HL-60/S4 treated with retinoic acid at 250 ng/mL for 4 days and 3 days (cell line): ENCODE results near the gene SERPINA5.

Experiments used
- in situ Hi-C: fragments of 300-500 bp; cut with MboI; formaldehyde crosslinking; loops from 2 replicates; pipeline ENCODE4 v1.7.0; 2022; ENCODE audit warnings: low sequenced_read_pairs

SERPINA5 gene

GRCh38 chr14:94548999-94549985 lies 31.9 kb upstream of the SERPINA5 start:
- in situ Hi-C loops = no loop called here

DNA sequence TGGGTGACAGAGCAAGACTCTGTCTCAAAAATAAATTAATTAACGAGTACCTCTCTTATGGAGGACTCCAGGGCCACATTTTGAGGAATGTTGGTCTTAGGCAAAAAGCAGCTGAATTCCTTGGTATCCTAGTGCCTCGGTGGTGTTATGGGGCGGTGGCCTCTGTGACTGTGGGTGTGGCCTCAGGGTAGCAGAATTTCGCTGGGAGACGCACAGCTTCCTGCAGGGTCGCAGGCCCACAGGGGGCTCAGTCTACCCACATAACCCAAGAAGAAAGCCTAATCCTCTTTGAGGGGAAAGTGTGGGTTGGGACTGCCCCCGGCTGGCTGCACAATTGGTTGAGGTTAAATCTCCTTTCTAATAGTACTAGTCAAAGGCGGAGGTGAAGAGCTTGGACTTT lies 31.2 kb upstream of the SERPINA5 start:
- in situ Hi-C loops = no loop called here

GRCh38 chr14:94555991-94556390 lies 25.2 kb upstream of the SERPINA5 start:
- in situ Hi-C loops = no loop called here

DNA sequence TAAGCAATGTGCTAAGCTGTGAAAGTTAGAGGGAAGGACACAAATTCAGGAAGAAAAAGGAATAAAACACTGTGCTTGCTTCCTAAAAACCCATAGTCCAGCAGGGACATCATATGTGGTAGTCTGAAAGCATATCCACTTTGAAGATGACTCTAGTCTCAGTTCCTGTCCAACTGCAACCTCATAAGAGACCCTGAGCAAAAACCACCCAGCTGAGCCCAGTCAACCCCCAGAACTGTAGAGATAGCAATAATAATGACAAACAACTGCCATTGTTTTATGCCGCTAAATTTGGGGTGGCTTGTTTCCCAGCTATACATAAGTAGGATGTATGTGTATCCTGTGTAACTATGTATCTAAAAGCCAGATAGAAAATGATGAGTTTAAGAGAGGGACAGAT lies 23.9 kb upstream of the SERPINA5 start:
- in situ Hi-C loops = no loop called here

GRCh38 chr14:94558842-94559241 lies 22.4 kb upstream of the SERPINA5 start:
- in situ Hi-C loops = no loop called here

DNA sequence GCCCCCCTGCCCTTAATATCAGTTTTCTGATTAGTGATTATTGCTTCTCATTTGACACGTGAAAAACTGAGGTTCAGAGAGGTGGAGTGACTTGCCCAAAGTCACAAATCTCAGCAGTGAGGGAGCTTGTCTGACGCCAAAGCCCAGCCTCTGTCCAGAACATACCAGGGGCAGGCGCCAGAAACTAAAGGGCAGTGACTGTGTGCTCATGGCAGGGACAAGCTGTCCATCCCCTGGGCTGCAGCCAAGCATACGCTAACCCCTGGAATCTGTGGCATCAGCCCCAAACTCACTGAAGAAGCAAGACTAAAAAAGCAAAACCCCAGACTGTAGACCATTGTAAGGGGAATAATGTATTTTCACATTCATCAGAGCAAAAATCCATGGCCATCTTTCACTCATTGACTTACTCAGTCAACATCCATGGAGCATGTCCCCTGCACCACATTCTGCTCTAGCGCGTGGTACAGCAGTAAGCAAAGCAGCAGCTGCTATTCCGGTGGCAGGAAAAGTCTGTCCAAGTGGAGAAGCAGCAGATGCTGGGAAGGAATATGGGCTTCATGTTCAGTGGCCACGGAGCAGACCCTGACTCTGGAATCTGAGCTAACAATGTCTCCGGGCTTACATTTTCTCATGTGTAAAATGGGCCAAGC lies 21.5 kb upstream of the SERPINA5 start:
- in situ Hi-C loops = no loop called here

DNA sequence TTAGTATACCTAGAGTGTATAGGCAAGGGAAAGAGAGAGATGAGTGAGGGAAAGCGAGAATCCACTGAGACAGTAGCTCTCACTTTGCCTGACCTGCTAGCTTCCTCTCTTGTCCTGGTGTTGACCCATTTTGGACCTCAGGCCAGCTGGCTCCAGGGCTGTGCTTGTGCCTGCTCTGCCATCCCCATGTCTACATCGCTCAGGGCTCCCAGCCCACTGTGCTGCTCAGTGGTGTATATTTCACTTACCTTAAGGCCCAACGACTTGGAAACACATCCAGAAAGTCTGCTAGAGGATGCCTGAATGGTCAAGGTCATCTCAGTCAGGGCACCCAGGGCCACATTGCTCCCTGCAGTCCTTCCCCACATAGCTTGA lies 20.9 kb upstream of the SERPINA5 start:
- in situ Hi-C loops = no loop called here

DNA sequence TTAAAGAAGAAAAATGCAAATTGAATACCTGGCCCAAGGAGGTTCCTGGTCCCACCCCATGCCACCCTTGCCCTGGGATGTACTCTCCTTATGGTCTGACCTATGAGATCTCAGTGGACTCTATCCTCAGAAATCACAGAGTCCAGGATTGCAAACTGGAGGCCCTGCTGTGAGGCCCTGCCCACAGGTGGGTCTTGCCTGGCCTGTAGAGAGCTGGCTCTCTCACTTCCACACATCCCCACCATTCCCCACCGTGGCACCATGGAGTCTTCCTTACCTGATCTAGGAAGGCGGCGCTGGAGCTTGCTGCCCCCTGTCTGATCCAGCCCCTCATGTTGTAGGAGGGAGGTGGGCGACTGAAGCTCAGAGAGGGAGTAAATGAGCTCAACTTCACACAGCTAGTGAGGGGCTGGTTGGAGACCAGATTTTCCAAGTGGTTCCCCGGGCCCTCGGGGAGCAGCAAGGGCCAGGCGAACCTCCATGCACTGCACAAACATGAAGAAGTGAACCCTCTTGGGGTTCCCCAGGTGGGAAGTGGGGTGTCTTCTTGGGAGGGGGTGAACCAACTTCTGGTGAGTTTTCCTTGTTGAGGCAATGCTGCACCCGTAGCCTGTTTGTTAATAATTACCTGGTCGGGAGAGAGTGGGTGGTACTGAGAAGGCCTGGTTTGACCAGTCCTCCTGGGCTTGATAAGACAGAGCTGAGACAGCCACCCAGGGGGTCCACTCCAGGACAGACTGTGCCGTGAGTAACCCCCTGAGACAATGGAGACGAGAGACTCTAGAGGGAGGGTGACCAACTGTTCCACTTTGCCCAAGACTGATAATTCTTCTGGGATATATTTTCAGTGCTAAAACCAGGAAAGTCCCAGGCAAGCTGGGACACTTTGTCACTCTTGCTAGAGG lies 20.2 kb upstream of the SERPINA5 start, which contains the start of gene SERPINA4:
Gene SERPINA4 (plus strand): TSS at position 692 of the 905 bp plus-strand sequence. CDS start 2,041 bp downstream, outside the sequence.
- in situ Hi-C loops = no loop called here

GRCh38 chr14:94561656-94562010 lies 19.6 kb upstream of the SERPINA5 start:
- in situ Hi-C loops = no loop called here

DNA sequence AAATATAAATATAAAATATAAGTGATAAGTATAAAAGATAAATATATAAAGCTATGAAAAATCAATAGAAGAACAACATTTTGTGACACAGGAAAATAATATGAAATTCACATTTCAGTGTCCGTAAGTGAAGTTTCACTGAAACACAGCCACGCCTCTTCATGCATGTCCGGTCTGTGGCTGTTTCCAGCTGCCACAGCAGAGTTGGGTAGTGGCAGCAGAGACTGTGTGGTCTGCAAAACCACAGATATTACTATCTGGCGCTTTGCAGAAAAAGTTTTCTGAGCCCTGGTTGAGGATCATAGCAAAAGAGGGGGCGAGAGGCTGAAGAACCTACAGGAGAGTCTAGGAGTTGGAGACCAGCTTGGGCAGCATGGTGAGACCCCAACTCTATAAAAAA lies 19.2 kb upstream of the SERPINA5 start:
- in situ Hi-C loops = no loop called here

- in situ Hi-C loops = no loop called here
Measured at GRCh38 chr14:94562941-94563883, 18.0 kb upstream of the SERPINA5 start.

DNA sequence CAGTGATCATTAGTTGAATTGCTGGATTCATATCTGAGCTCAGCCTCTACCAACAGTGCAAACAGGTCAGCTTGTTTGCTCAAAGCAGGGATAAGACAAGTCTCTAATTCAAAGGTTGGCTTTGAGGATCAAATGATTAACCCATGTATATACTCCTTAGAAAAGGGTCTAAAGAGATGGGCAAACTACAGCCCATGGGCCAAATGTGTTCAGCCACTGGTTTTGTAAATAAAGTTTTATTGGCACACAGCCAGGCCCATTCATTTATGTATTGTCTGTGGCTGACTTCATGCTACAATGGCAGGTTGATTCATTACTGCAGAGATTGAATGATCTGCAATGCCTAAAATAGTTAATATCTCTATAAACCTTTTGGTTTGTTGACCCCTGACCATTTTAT lies 16.8 kb upstream of the SERPINA5 start:
- in situ Hi-C loops = no loop called here

GRCh38 chr14:94568186-94568585 lies 13.0 kb upstream of the SERPINA5 start:
- in situ Hi-C loops = no loop called here

GRCh38 chr14:94569381-94570001 lies 11.7 kb upstream of the SERPINA5 start:
- in situ Hi-C loops = no loop called here

DNA sequence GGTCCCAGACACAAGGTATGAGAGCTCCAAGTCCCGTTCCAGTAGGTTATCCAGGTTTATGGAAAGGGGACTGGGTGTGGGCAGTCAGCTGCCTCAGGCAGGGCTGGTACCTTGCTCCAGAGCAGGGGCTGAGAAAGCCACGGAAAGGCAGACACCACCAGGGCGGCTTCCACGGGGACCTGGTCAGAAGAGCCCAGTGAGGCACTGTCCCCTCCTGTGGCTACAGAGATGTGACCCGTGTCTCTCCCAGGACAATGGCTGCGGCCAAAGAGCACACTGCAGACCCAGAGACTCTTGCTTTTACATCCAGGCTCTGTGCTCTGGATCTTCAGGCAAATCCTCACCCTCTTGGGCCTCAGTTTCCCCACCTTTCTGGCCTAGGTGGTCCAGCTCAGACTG lies 11.2 kb upstream of the SERPINA5 start:
- in situ Hi-C loops = no loop called here

DNA sequence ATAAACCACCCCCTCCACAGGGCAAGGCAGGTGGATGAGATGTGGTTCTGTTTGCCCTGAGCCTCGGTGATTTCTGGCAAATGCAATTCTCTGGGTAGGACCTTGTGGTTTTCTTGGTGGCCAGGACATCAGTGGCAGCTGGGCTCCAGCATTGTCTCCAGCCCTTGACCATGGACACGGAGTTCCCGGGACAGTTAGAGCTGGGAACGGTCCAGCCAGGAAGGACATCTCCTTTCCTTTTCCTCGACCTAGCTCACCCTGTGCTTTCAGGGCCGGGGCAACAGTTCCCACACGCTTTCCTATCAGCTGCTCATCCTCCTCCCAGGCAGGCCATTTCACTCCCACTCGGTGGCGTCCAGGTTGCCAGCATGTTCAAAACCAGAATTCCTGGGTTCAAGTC lies 10.8 kb upstream of the SERPINA5 start:
- in situ Hi-C loops = no loop called here

- in situ Hi-C loops = no loop called here
Measured at GRCh38 chr14:94571395-94571794, 9.8 kb upstream of the SERPINA5 start.

DNA sequence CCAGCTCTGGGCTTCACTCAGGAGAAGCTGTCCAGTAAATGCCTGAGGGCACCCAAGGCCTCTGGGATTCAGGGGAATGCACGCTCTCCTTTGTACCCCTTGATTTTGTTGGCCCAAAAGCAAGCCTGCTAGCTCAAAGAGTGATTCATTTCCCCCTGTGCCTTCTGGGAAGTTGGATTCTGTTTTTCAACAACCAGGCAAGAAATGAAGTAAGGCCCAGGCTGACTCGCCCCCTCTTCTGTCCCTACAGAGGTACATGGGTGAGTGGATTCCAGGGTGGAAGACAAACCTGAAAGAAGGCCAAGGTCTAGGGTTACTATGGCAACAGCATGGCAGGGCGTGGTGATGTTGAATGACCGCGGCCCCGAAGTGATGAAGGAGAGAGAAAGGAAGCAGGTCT lies 9.3 kb upstream of the SERPINA5 start:
- in situ Hi-C loops = no loop called here

- in situ Hi-C loops = no loop called here
Measured at GRCh38 chr14:94572637-94573303, 8.5 kb upstream of the SERPINA5 start.
